Hepatic stellate cell (primary cell): ENCODE data around the gene SMARCC1.

ENCODE experiments used
- DNase-seq: peaks from one replicate; pipeline ENCODE4 v3.0.0; 2011; ENCODE audit warnings: low spot score

The SMARCC1 gene

DNA sequence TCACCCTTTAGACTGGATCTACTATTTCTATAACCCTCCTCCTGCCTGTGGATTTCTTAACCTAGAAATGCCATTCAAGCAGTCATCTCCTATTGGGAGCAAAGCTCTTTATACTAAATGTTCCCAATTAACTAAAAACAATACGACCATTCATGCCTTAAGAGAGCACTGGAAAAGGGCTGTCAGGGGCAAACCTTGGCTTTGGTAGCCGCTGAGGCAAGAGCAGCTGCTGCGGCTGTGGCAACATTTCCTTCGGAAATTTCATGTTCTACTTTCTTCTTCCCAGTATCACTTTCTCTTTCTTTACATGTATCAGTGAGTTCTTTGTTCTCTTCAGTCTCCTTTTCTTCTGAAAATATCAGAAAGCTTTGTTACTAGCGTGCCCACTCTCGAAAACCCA, 146.7 kb downstream of the SMARCC1 start:
- no peak for DNase-seq

DNA sequence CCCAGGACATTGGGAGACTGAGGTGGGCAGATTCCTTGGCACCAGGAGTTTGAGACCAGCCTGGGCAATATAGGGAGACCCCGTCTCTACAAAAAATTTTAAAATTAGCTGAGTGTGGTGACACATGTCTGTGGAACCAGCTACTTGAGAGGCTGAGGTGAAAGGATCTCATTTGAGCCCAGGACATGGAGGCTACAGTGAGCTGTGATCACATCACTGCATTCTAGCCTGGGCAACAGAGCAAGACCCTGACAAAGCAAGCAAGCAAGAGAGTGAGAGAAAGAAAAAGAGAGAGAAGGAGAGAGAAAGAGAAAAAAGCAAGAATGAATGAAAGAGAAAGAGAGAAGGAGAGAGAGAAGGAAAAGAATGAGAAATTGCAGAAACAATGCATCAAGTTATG, 150.9 kb downstream of the SMARCC1 start:
- no peak for DNase-seq

DNA sequence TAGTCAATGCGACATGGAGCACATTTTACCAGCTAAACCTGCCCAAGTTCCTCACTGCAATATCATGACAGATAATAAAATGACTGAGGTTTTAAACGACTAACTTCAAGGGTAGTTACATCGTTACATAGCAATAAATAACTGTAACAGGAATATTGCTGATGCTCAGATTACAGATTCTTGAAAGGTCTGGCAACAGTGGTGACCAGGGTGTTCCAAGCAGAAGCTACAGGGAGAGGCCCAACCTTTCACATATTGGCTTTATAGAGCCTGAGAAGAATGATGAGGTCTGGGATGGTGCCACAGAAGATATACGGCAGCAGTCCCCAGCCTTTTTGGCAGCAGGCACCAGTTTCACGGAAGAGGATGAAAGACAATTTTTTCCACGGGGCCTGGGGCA, 151.9 kb downstream of the SMARCC1 start:
- DNase-seq, result no peak

DNA sequence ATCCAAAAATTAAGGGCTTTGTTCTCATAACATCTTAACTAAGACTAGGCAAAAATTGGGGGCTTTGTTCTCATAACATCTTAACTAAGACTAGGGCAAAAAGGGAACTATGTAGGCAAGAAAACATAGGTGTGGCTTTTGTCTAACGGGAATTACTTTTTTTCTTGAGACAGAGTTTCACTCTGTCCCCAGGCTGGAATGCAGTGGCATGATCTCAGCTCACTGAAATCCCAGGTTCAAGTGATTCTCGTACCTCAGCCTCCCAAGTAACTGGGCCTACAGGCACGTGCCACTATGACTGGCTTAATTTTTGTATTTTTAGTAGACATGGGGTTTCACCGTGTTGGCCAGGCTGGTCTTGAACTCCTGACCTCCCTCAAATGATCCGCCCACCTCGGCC, 153.3 kb downstream of the SMARCC1 start:
- DNase-seq, result no peak

DNA sequence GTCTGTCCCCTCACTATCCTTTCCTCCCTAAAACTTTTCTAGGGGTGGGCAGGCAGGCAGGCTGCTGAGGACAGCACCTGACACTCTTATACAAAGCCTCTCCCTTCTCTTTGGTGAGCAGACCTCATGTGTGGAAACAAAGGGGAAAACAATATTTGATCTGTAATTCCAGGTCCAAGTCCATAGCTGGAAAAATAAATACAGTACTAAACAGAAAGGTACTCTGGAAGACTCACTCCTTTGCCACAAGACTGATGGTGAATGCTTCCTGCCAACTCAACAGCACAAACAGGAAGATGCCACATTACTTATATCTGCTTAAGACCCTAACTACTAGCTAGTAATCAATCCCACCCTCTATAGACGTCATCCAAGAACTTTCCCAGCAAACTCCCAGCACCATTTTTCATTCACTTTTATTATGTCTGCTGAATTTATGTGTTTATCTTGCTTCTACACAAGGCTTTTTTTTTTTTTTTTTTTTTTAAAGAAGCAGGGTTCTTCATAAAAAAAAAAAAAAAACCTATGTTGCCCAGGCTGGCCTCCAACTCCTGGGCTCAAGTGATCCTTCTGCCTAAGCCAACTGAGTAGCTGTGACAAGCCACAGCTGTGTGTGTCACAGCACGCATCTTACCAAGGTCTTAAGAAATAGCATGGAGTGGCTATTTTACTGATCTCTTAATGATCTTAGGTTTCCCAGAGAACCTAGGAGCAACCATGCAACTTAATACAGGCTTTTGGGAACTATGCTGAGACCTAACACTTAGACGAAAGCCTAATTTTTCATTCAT, 158.8 kb downstream of the SMARCC1 start:
- DNase-seq, result no peak

DNA sequence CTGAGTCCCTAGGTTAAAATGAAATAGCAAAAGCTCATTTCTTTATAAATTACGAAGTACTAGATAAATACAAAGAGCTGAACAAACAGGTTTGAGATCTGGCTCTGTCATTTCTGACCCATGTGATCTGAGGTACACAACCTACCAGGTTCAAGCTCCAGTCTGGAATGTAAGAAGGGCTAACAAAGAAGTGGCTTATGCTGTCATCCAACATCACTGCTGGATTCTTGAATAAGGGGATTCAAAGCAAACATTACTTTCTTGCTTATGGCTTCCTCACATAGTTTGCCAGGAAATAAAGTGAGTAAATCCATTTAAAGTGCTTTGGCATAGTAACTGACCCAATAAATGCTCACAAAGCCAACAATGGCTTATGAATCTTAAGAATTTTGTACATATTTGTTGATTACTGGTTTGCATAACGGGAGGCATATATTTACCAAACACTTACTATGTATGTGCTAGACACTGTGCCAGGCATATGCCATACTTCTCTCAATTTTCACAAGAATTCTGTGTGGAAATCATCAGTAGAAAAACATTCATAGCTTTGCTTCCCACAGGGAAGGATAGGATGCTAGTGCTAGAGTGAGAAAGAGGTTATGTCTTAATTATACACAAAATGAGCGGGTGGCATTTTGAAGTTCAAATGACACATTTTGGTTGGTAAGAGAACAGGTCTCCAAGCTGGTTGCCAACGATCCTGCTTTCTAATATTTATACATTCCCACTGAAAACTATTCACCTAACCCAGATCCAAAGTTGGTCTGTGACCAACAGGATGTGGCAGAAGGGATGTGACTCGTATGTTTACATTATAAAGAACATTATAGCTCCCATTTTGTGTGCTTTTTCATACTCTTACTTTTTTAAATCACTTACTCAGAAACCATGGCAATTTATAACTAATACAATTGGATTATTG, 164.3 kb downstream of the SMARCC1 start:
- peak; percentile 12 for DNase-seq

DNA sequence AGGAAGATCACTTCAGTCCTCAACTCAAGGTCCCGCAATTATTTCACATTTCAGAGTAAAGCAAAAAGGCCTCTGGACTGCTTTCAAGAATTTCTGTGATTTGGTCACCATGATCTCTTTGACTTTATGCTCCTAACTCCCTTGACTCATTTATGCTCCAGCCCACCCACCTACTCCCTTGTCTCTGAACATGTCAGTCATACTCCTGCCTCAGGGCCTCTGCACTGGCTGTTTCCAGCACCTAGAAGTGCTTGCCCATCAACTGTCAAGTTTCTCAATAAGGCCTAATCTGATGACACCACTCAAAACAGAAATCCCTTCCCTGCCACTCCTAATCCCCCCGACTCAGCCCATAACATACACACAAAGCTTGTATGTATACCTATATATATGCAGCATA, 166.9 kb downstream of the SMARCC1 start:
- DNase-seq, result no peak

DNA sequence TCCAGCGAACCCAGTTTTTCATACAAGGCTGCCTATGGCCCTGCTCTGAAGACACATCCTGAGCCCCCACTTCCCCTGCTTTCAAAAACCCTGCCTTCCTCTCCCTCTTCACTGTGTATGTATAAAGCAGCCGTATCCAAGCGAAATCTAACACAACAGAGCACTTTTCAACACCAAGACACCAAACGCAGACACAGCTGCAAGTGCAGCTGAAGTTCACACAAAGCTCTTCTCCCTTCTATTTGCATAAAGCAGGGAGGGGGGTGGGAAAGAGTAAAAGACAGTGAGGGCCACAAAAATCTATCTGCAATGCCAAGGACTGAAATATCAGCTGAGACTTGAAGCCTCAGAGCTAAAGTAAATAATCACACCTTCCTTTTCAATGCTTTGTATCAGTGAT, 168.0 kb downstream of the SMARCC1 start:
- DNase-seq, result no peak

DNA sequence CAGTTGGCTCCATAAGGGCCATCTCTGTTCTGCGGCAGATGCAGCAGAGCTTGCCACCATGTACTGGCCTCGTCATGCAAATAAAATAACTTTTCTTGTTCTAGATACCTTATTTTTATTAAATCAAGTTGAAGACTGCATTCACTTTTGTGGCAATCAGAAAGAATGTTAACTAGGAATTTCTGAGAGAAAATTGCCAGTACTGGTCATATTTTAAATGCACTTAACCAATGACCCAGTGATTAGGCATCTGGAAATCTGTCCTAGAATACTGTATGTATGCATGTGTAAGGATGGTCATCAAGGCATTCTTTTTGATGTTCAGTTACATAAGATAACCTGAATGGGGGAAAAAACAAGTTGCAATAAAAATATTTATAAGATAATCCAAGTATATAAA, 168.8 kb downstream of the SMARCC1 start:
- DNase-seq, result no peak

DNA sequence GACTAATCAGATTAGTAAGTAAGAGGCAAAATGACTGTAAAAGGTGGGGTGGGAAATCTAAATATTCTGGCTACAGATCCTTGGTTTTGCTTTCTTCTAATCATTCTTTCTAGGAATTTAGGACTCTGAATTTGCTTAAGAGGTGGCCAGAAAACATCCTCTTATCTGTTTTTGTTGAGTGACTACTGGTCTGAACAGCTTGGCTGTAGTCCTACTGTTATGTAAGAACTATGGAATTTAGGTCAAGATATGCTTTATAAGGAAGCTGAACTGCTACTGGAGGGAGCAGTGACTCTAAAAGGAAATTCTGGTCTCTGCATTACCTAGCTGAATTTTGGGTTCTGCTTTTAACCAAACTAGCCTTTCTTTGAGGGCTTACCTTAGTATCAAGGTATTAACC, 169.5 kb downstream of the SMARCC1 start:
- peak; percentile 50 for DNase-seq

DNA sequence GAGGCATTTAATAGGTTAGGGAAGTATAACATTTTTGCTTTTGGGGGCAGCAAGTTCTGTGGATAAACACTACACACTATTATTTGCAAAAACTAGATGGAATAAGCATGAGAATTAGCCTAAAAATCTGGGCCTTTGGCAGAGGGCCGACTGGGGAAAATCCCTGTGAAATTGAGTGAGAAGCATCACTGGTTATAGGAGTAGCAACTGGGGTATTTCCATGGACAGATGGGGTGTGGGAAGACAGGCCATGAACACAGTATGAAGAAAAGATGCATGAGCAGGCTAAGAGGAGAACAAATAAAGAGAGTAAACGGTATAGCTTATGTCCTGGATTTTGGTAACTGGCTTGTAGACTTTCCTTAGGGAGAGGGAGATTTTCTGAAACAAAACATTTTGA, 170.1 kb downstream of the SMARCC1 start:
- DNase-seq, result no peak

DNA sequence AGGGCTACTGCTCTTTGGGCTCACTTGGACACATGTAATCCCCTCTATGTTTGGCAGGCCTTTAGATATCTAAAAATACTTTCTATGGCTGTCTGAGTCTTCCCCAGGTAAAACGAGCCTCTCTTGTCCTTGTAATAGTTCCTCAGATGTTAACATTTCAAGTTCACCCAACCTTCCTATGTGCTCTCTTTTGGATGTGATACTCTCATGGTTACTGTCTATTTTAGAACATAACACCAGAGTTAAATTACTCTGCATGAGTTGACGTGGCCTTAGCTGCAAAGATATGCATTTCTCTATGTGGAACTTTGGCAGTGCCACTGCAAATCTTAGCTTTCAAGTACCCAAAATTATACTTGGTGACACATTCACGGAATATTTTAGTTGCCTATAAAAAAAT, 171.1 kb downstream of the SMARCC1 start:
- DNase-seq, result no peak

DNA sequence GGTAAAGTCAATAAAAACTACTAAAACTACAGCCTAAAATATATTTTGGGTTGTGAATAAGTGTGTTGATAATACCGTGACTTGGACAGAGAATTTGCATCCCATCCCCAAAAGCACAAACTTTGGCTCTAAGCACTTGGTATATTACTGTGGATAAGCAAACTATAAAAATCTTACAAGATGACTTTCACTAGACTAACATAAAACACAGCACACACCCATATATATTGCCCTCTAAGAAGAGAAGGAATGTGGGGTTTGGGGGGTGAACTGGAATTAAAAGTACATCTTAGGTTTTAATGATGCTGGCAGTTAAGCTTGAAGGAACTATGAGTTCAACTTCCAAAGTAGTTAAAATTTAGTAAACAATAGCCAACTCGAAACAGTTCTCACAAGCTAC, 174.4 kb downstream of the SMARCC1 start:
- DNase-seq, result no peak

DNA sequence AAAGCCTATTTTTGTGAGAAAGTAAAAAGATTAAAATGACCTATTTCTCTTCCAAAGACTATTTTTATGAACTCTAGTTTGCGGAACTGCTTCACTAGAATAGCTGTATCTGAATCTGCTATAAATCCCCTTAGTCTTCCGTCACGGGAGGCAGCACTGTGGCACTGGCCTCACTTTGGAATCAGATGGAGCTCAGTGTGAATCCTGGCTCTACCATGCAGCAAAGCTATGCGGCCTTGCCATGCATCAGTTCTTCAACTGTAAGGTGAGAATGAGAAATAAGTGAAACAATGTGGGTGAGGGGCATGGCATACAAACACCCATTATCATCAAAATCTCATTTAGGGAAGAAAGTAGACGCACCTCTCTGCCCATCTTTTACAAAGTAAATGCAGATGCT, 175.5 kb downstream of the SMARCC1 start:
- DNase-seq, result no peak

DNA sequence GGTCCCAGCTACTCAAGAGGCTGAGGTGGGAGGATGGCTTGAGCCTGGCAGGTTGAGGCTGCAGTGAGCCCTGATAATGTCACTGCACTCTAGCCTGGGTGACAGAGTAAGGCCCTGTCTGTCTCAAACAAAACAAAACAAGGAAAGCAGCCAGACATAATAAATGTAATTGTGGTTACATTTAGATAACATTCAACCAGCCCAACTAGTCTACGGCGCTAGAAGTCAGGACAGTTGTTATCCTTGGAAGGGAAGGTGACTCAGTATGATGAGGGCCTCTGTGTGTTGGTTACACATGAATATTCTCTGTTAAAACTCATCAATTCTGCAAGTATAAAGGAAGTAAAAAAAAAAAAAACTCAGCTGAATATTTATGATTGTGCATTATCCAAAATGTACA, 176.0 kb downstream of the SMARCC1 start:
- DNase-seq, result peak; percentile 29

DNA sequence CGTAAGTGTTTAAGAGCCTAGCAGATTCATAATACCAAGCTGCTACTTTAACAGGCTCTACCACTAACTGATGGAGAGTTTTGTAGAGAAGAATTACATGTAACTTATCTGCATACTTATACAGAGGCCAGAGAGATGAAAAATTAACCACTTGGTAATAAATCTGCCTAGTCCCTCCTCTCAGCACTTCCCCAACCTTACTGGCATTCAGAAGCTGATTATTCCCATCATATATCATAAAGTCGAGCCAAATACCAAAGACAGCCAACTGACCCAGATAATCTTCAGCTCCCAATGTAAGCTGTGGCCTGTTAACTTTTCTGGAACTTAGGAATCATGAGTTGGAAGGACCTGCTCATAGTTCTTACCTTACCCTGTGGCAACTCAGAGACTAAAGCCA, 177.5 kb downstream of the SMARCC1 start:
- no peak for DNase-seq

DNA sequence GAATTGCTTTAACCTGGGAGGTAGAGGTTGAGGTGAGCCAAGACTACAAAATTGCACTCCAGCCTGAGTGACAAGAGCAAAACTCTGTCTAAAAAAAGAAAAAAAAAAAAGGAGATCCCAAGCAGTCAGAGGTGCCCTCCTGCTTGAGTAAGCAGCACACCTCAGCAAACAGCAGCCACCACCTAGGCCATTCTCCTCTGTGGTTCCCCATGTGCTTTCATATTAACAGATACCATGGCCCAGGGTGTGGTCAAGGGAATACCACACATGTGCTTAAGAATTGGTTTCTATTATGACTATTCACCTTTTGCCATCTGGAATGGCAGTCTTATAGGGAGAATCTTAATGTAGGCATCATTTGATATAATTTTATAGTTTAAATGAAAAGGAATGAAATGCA, 178.4 kb downstream of the SMARCC1 start:
- DNase-seq, result no peak

DNA sequence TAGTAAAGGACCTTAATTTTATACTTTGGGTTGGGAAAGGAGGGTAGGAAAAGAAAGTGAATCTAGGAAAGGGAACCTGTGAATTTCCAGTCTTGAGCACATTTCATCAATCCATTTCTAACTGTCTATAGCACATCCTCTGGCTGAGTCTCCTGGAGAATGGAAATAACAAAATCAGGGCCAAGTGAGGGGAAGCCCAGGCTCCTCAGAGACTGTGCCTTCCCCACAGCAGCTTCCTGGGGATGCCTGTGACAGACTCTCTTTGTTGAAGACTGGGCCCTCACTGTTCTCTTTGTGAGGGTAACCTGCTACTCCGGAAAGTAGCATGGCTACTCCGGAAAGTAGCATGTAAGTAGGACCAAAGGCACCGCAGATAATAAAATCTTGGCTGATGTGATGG, 180.4 kb downstream of the SMARCC1 start:
- no peak for DNase-seq

DNA sequence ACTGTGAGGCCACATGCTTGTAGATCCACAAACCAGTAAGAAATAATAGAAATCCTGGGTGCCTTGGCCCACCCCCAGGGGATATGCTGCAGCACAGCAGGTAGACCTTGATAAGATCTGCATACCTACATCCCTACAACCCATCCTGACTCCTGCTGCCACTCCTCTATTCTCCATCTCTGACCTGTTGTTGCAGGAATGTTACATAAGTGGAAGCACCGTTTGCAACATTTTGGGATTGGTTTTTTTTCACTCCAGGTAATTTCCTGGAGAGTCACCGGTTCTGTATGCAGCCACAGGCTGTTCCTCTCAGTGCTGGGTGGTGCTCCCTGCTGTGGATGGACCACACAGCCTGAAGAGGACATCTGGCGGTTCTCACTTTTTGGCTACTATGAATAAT, 186.9 kb downstream of the SMARCC1 start:
- no peak for DNase-seq

DNA sequence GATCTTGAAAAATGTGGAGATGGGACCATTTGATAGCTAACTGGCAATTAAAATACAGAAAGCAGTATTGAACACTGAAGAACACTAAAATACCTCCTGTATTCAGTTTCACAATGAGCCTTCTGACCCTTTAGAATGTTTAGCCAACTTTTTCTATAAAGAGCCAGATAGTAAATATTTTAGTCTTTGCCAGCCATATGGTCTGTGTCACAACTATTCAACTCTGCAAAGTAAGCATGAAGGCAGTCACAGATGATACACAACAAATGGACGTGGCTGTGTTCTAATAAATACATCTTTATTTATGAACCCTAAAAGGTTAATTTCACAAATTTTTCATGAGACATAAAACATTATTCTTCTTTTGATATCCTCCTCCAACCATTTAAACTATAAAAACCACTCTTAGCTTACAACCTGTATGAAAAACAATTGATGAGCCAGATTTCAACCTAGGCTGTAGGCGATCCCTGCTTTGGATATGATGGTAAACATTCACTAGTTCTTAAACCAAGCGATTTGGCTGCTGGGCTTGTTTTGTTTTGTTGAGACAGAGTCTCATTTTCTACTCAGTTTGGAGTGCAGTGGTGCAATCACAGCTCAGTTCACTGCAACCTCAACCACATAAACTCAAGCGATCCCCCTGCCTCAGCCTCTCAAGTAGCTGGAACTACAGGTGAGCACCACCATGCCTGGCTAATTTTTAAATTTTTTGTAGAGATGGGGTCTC, 189.5 kb downstream of the SMARCC1 start:
- DNase-seq, result no peak

DNA sequence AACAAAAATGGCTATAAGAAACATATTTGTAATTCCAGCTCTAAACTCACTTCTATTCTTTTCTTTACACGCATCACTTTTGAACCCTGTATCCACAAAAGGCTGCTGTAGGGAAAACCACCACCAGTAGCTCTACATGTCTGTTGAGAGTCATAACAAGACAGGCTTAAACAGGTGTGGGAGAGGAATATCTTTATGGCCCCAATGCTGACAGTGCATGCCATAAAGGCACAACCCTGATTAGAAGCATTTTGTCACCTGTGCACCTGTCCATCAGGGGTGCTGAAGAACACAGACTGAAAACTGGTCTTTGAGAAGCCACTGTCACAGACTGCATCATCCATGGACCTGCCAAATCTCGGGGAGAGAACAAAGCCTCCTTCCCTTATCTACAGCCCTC, 191.5 kb downstream of the SMARCC1 start:
- DNase-seq, result no peak

DNA sequence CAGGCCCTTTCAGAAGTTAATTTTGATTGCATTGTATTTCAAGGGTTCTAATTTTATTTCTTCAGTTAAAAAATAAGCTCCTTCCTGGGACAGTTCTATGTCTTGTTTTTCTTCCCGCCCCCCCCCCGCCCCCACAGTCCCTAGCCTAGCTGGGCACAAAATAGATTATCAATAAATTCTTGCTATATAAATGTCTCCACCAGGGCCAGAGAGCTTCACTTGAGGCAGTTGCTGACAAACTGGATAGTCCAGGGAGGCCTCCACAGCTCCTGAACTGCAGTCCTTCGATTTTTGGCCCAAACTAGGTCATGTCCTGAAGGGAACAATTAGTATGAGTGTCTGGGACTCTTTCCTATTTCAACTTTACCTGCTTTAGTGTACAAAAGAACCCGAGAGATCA, 193.1 kb downstream of the SMARCC1 start:
- DNase-seq, result no peak

DNA sequence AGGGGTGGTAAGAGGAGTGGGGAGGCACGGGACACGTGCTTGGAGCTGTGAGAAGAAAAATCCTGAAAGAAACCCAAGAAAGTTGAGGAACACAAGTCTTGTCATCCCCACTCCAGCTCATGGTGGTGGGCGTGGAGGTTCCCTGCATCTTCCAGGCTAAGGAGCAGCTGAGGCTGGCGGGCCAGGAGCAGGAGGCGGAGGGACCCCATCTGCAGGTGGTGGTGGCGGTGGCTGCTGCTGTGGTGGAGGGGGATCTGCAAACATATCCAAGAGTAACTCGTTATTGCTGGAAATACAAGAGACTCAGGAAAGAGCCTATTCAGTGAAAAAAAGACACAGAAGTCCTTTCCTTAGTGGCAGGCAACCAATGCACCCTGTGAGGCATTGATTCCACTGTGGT, 193.6 kb downstream of the SMARCC1 start:
- no peak for DNase-seq
